Activated CD8-positive, alpha-beta memory T cell treated with anti-CD3 and anti-CD28 coated beads for 36 hours (primary cell): Measurements from ENCODE around the gene RGS19. TPM values are rescaled to one million over a fixed set of nuclear protein-coding genes. Genes with fewer than 3 reads are reported as not detected.
"Not testable (repeated sequence)": the region's sequence is repeated elsewhere in the genome, so short reads cannot be mapped to it uniquely, and the experiment has no call there.

Experiments
- CTCF ChIA-PET: fragments of 350-600 bp; sonication (Branson Sonifier 250); formaldehyde crosslinking; loops from one replicate; lab custom pipeline; 2021; ENCODE audit warnings: antibody characterized with exemption; lab: Charles Lee
- POLR2A ChIA-PET: fragments of 350-600 bp; sonication (Branson Sonifier 250); formaldehyde crosslinking; loops from one replicate; lab custom pipeline; 2021; ENCODE audit warnings: antibody characterized with exemption; lab: Charles Lee
- total RNA-seq, 2 experiments: library from RNA; stranded (reverse); gene quantifications; one replicate each; pipeline ENCODE4 v1.2.3, GENCODE V29; 2021

The RGS19 gene
- 10 to 100 TPM; 37.8 to 42.2 TPM for total RNA-seq

GRCh38 chr20:64079273-64080012, at the start of gene RGS19:
RGS19 (minus strand) TSS chr20:64079518; CDS start chr20:64076886, 2,632 bp downstream.
- ChIA-PET CTCF (interaction anchor here (0.6 to 3.6 kb wide), 7 partner anchors 10 to 438 kb away, joined by 3 to 15 read pairs (median 6); partner anchors contain the start of gene PRPF6), POLR2A (interaction anchor here (0.8 to 1.2 kb wide), 3 partner anchors 10 to 41 kb away, joined by 3 to 6 read pairs (median 4); partner anchors contain the start of gene TCEA2)

GRCh38 chr20:64123517-64123916, 44.2 kb upstream of the RGS19 start:
- CTCF ChIA-PET, POLR2A ChIA-PET: not testable (repeated sequence)

GRCh38 chr20:64122927-64123326, 43.6 kb upstream of the RGS19 start:
- CTCF ChIA-PET, result interaction anchor here (0.7 kb wide), 1 partner anchor 70 kb away, joined by 3 read pairs; no protein-coding TSS in a partner anchor
- POLR2A ChIA-PET, result not testable (repeated sequence)

- POLR2A ChIA-PET, result interaction anchor here (0.7 kb wide), 1 partner anchor 131 kb away, joined by 3 read pairs; no protein-coding TSS in a partner anchor
- CTCF ChIA-PET, result interaction anchor here (1.1 to 3.9 kb wide), 6 partner anchors 21 to 584 kb away, joined by 3 to 38 read pairs (median 21); partner anchors contain the start of genes C20orf204, LKAAEAR1, OPRL1 and PTK6
These were observed 42.3 kb upstream of the RGS19 start for GRCh38 chr20:64121586-64121985.

GRCh38 chr20:64119681-64120341, 40.5 kb upstream of the RGS19 start:
- POLR2A ChIA-PET, result interaction anchor here (0.6 kb wide), 1 partner anchor 1216 kb away, joined by 4 read pairs; no protein-coding TSS in a partner anchor
- CTCF ChIA-PET, result interaction anchor here (1.0 to 3.9 kb wide), 14 partner anchors 10 to 146 kb away, joined by 3 to 38 read pairs (median 6); partner anchors contain the start of genes C20orf204, LKAAEAR1, NPBWR2 and OPRL1

GRCh38 chr20:64119301-64119680, 40.0 kb upstream of the RGS19 start:
- POLR2A ChIA-PET, result interaction anchor here (0.6 kb wide), 1 partner anchor 1216 kb away, joined by 4 read pairs; no protein-coding TSS in a partner anchor

GRCh38 chr20:64117432-64117777, 38.1 kb upstream of the RGS19 start:
- CTCF ChIA-PET, result interaction anchor here (1.8 kb wide), 1 partner anchor 15 kb away, joined by 7 read pairs; no protein-coding TSS in a partner anchor

More at GRCh38 chr20:64119301-64119680, 40.0 kb upstream of the RGS19 start:
- CTCF ChIA-PET, result interaction anchor here (1.4 to 3.9 kb wide), 5 partner anchors 10 to 81 kb away, joined by 3 to 38 read pairs (median 27); partner anchors contain the start of genes C20orf204, LKAAEAR1, OPRL1 and RGS19

GRCh38 chr20:64116541-64117431, 37.5 kb upstream of the RGS19 start:
- ChIA-PET POLR2A (no interaction called here), CTCF (interaction anchor here (1.8 kb wide), 1 partner anchor 14 kb away, joined by 7 read pairs; no protein-coding TSS in a partner anchor)

More at GRCh38 chr20:64117432-64117777, 38.1 kb upstream of the RGS19 start:
- POLR2A ChIA-PET, result not testable (repeated sequence)

- ChIA-PET POLR2A (no interaction called here), CTCF (no interaction called here)
These were observed 36.7 kb upstream of the RGS19 start for GRCh38 chr20:64116016-64116415.

GRCh38 chr20:64115171-64115911, 36.0 kb upstream of the RGS19 start:
- POLR2A ChIA-PET, result no interaction called here
- CTCF ChIA-PET, result no interaction called here

GRCh38 chr20:64114356-64114971, 35.1 kb upstream of the RGS19 start:
- ChIA-PET CTCF (no interaction called here), POLR2A (no interaction called here)

GRCh38 chr20:64113796-64114355, 34.6 kb upstream of the RGS19 start:
- POLR2A ChIA-PET, result no interaction called here
- CTCF ChIA-PET, result no interaction called here

GRCh38 chr20:64113444-64113775, 34.1 kb upstream of the RGS19 start:
- ChIA-PET POLR2A (no interaction called here), CTCF (no interaction called here)

GRCh38 chr20:64112691-64113443, 33.5 kb upstream of the RGS19 start:
- ChIA-PET POLR2A (no interaction called here), CTCF (interaction anchor here (1.2 kb wide), 1 partner anchor 29 kb away, joined by 4 read pairs; no protein-coding TSS in a partner anchor)

GRCh38 chr20:64111841-64112641, 32.7 kb upstream of the RGS19 start:
- CTCF ChIA-PET, result interaction anchor here (1.2 kb wide), 1 partner anchor 29 kb away, joined by 4 read pairs; no protein-coding TSS in a partner anchor
- POLR2A ChIA-PET, result no interaction called here
